Central memory CD4-positive, alpha-beta T cell (primary cell): ENCODE measurements around the gene PRDX2.
A peak's percentile ranks its signal among the peaks of the same experiment; 100 is the strongest.
"Not testable (repeated sequence)": the region's sequence is repeated elsewhere in the genome, so short reads cannot be mapped to it uniquely, and the experiment has no call there.

ENCODE experiments used
- DNase-seq: peaks from one replicate; pipeline ENCODE4 v3.0.0; 2022

Gene PRDX2

GRCh38 chr19:12825254-12826131 is 23.9 kb upstream of the PRDX2 start:
- no peak for DNase-seq

DNA sequence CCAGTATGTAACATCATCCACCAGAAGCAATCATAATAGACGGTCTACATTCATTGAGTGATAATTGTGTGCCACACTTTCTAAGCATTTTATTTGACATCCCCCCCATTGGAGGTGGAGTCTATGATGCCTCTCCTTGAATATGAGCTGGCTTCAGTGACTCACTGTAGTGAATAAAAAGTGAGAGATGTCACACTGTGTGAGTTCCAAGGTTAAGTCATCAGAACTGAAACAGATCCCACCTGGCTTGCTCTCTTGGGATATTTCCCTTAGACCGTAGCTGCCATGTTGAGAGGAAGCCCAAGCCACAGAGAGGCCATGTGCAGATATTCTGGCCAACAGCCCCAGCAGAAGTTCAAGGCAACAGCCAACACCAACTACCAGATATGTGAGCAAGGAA is 20.2 kb upstream of the PRDX2 start:
- no peak for DNase-seq

DNA sequence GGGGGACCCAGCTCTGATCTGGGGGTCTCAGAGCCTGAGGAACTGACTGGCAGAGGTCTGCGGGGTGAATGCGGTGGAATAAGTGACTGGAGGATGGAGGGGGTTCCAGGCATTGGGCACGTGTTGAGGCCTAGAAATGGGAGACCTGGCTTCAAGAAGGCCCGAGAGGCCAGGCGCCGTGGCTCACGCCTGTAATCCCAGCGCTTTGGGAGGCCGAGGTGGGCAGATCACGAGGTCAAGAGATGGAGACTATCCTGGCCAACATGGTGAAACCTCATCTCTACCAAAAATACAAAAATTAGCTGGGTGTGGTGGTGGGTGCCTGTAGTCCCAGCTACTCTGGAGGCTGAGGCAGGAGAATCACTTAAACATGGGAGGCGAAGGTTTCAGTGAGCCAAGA is 16.2 kb upstream of the PRDX2 start:
- not testable (repeated sequence) for DNase-seq

GRCh38 chr19:12817188-12817587 is 15.6 kb upstream of the PRDX2 start:
- DNase-seq = not testable (repeated sequence)

DNA sequence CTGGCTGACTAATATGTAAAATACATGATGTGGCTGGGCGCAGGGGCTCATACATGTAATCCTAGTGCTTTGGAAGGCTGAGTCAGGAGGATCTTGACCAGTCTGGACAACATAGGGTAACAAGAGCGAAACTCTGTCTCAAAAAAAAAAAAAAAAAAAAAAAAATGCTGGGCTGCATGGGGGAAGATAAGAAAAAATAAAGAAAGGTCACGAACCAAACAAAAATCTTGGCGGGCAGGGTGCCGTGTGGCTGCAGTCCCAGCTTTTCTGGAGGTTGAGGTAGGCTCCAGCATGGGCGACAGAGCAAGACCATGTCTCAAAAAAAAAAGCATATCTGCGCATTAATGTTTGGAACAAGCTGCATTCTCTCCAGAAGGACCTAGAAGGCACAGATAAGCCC is 13.5 kb upstream of the PRDX2 start:
- DNase-seq = no peak

DNA sequence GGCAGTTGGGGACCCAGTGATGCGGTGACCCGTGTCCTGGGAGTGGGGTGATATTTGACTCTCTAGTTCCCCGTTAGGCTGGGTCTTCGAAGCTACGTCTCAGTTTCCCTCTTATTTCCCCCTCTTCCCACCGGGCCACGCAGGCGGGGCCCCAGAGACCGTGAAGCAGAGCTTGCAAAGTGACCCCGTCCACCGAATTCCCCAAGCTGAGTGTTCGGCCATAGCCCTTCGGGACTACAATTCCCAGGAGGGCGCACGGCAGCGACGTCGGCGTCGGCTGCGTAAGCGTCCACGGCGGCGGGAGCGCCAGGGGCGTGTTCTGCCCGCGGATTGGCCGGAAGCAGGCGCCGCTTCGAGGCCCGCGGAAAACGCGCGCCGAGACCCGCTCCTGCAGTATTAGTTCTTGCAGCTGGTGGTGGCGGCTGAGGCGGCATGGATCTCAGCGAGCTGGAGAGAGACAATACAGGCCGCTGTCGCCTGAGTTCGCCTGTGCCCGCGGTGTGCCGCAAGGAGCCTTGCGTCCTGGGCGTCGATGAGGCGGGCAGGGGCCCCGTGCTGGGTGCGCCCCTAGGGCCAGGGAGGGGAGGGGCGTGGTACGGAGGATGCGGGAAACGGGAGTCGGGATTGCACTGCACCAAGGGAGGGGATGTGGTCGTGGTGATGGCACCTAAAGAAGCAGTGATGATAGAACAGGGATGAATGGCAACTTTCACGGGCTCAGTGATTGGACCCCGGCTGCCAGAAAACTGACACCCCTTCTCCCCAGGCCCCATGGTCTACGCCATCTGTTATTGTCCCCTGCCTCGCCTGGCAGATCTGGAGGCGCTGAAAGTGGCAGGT is 4.9 kb upstream of the PRDX2 start, which contains the start of gene RNASEH2A:
TSS of gene RNASEH2A (plus strand) at position 343 of the 840 bp plus-strand sequence. CDS start at position 433, 90 bp downstream.
- DNase-seq = peak; percentile 81

GRCh38 chr19:12804051-12804450 is 2.5 kb upstream of the PRDX2 start:
- DNase-seq = no peak

- no peak for DNase-seq
These were observed 887 bp upstream of the PRDX2 start for GRCh38 chr19:12802267-12803106.

- DNase-seq = no peak
These were observed 606 bp downstream of the PRDX2 start for GRCh38 chr19:12800923-12801465.

- DNase-seq = no peak
These were observed 1.2 kb downstream of the PRDX2 start for GRCh38 chr19:12800466-12800770.

DNA sequence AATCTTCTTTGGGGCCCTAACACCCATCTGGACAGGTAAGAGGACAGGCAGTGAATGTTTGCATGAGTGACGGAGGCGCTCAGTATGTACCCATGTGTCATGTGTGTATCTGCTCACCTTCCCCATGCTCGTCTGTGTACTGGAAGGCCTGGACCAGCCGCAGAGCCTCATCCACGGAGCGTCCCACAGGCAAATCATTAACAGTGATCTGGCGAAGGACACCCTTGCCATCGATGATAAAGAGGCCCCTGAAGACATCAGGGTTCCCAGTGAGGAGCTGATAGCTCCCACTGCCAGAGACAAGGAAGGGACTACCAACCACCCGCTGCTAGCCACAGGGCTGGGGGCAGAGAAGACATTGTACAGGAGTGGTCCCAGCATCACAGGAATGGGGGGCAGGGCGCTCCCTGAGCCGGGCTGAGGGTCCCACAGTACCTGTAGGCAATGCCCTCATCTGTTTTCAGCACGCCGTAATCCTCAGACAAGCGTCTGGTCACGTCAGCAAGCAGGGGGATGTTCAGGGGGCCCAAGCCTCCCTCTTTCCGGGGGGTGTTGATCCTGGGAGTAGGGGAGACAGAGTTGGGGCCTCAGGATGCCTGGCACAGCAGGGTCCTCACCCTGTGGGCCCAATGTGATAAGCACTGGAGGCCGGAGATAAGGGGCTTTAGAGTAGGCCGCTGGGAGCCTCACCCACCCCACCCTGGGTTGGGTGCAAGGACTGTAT is 1.7 kb downstream of the PRDX2 start:
- no peak for DNase-seq

DNA sequence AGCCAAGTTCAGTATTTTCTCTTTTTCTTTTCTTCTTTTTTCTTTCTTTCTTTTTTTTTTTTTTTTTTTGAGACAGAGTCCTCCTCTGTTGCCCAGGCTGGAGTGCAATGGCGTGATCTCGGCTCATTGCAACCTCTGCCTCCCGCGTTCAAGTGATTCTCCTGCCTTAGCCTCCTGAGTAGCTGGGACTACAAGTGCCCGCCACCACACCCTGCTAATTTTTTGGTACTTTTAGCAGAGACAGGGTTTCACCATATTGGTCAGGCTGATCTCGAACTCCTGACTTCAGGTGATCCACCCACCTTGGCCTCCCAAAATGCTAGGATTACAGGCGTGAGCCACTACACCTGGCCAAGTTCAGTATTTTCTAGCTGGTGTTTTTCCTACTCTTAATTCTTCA is 4.0 kb downstream of the PRDX2 start:
- not testable (repeated sequence) for DNase-seq

DNA sequence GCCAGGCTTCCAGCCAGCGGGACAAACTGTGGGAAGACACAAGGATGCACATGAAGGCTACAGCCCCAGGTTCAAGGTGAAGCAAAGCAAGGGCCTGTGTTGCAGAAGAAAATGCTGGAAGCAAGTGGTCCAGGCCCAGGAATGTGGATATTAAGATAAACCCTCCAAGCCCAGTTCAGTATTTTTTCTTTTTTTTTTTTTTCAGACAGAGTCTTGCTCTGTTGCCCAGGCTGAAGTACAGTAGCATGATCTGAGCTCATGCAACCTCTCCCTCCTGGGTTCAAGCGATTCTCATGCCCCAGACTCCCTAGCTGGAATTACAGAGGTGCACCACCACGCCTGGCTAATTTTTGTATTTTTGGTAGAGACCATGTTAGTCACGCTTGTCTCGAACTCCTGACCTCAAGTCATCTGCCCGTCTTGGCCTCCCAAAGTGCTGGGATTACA is 4.4 kb downstream of the PRDX2 start:
- no peak for DNase-seq

- peak; percentile 76 for DNase-seq
These were observed 5.2 kb downstream of the PRDX2 start for GRCh38 chr19:12796146-12797071.

- DNase-seq = no peak
These were observed 6.6 kb downstream of the PRDX2 start for GRCh38 chr19:12794971-12795381.

- DNase-seq = peak; percentile 56
These were observed 7.2 kb downstream of the PRDX2 start for GRCh38 chr19:12794196-12794941.

- DNase-seq = peak; percentile 96
These were observed 8.1 kb downstream of the PRDX2 start for GRCh38 chr19:12793290-12794195.

- no peak for DNase-seq
These were observed 8.7 kb downstream of the PRDX2 start for GRCh38 chr19:12792853-12793289.
